ENCODE data around the gene RAB5B.

- TF ChIP-seq ZZZ3 (IDR thresholded peaks at IDR 0.05; ENCODE audit: control insufficient read depth, insufficient read length, low read depth) (no peak), POLR2AphosphoS2 (IDR thresholded peaks at IDR 0.05; ENCODE audit: low read depth, low read length) (no peak)
Observed at GRCh38 chr12:56004211-56004610, 30.3 kb downstream of the RAB5B start.
